Rectal smooth muscle tissue (tissue), 1 donor: ENCODE results near the gene C14orf132.
A peak's percentile ranks its signal among the peaks of the same experiment; 100 is the strongest.

Source experiments
- H3K27ac ChIP-seq: one replicate; pipeline ENCODE4 v1.7.0; 2013; ENCODE audit warnings: low read depth, low read length, inconsistent platforms
- H3K27me3 ChIP-seq: one replicate; pipeline ENCODE4 v1.7.0; 2013; ENCODE audit warnings: low read length; ENCODE audit not compliant: control insufficient read depth, insufficient read depth
- H3K36me3 ChIP-seq: one replicate; pipeline ENCODE4 v1.7.0; 2013; ENCODE audit warnings: low read length; ENCODE audit not compliant: control insufficient read depth, insufficient read depth
- H3K4me1 ChIP-seq: one replicate; pipeline ENCODE4 v1.7.0; 2013; ENCODE audit warnings: low read length; ENCODE audit not compliant: control insufficient read depth, insufficient read depth
- H3K4me3 ChIP-seq: one replicate; pipeline ENCODE4 v1.7.0; 2013; ENCODE audit warnings: low read length
- H3K9ac ChIP-seq: one replicate; pipeline ENCODE4 v1.7.0; 2013; ENCODE audit warnings: low read length

Gene C14orf132

DNA sequence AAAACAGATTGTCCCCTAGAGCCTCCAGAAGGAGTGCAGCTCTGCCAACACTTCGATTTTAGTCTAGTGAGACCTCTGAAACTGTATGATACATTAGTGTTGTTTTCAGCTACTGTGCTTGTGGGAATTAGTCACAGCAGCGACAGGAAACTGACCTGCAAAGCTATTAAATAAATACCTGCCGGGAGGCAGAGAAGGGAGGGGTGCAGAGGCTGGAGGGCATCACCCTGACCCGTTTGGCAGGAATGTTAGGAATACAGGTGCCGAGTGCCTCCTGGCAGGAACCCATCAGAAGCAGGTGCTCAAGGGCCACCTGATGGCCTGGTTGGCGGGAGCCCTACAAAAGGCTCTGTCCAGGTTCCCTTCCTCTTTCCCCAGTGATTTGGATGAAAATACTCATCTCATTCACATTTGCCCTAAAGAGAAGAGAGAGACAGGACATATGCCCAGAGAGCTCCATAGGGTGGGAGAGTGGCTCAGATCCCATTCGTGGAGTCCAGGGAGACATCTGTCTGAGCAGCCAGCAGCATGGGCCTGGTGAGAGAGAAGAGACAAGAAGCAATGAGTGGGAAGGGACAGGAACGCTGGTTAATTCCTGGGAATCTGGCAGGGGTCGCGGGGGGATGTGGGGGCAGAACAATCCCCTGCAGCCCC is 44.6 kb downstream of the C14orf132 start:
- no peaks in the 10 kb centered on the region for H3K4me1 ChIP-seq
- no peak overlapping the region for H3K27ac ChIP-seq
- H3K4me3 ChIP-seq: no peak overlapping the region
- no peaks in the 10 kb centered on the region for H3K36me3 ChIP-seq
- H3K9ac ChIP-seq: no peak overlapping the region
- H3K27me3 ChIP-seq: no peaks in the 10 kb centered on the region

DNA sequence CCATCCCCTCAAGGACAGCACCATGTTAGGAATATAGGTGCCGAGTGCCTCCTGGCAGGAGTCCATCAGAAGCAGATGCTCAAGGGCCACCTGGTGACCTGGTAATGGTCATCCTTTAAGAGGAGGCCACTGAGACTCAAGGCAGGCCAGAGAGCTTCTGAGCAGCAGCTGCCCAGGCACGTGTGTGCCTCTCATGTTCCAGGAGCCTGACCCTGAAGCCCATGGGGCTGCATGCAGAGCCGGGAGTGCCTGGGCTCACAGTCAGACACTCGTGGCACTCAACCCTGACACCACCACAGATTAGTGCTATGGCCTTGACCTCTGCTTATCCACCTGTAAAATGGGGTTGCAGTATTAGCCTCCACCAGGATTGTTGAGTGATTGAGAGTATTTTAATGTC is 45.6 kb downstream of the C14orf132 start:
- Histone ChIP-seq H3K9ac (no peak overlapping the region), H3K4me1 (peaks cover under 1% of the 10 kb centered on the region), H3K27ac (no peak overlapping the region), H3K36me3 (no peaks in the 10 kb centered on the region), H3K4me3 (no peak overlapping the region), H3K27me3 (no peaks in the 10 kb centered on the region)

DNA sequence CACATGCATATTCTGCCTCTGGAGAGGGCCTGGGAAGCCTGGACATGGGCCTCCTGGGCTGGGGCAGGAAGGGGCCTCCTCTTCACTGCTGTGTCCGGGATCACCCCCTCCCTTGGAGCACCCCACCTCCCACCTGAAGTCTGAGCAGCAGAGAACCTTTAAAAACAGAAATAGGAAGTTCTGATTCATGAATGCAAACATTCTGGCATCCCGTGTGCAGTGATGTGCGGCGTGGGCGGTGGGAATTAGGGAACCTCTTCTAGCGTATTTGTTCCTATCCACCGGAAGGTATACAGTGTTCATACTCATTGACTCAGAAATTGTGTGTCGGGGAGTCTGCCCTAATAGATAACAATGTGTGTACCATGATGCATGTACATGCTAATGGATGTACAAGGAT is 46.2 kb downstream of the C14orf132 start:
- Histone ChIP-seq H3K9ac (no peak overlapping the region), H3K36me3 (no peaks in the 10 kb centered on the region), H3K4me3 (no peak overlapping the region), H3K27me3 (no peaks in the 10 kb centered on the region), H3K27ac (no peak overlapping the region), H3K4me1 (peaks cover 3% of the 10 kb centered on the region)

DNA sequence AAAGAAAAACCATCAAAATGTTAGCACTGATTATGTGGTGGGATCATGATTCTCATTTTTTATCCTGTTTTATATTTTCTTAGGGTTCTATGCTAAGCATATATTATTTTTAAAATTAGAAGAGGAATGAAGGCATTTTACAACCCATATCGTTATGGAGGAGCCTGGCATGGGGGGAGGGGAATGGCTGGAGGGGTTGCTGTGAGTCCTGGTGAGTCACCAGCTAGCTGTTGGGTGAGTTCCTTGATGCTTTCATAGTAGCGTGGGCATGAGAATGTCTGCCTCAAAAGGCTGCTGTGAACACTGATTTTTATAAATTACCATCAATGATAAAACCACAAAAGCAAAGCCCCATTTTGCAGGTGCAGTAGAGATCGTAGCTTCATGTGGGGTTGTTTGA is 46.9 kb downstream of the C14orf132 start:
- Histone ChIP-seq H3K36me3 (no peaks in the 10 kb centered on the region), H3K4me3 (no peak overlapping the region), H3K9ac (no peak overlapping the region), H3K27me3 (no peaks in the 10 kb centered on the region), H3K27ac (no peak overlapping the region), H3K4me1 (peaks cover 10% of the 10 kb centered on the region)

DNA sequence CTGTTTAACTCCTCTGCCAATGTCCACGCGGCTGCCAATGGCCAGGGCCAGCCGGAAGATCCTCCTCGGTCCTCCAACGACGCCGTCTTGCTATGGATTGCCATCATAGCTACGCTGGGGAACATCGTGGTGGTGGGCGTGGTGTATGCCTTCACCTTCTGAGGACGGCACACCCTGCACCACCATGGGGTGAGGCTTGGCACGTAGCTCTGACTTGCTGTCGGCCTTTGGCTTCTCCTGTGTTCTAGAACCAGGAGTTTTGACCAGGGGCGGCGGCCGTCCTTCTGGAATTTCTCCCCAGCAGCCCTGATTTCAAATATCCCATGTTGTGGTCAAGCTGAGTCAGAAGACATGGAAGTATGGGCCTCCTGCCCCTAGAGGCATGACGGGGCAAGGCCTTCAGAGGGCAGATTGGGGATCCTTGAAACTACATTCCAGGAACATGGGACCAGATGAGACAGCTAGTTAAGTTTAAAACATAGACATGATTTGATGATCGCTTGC is 47.5 kb downstream of the C14orf132 start:
- H3K9ac ChIP-seq: no peak overlapping the region
- no peak overlapping the region for H3K27ac ChIP-seq
- no peaks in the 10 kb centered on the region for H3K27me3 ChIP-seq
- H3K36me3 ChIP-seq: no peaks in the 10 kb centered on the region
- peaks cover 12% of the 10 kb centered on the region for H3K4me1 ChIP-seq
- H3K4me3 ChIP-seq: no peak overlapping the region

DNA sequence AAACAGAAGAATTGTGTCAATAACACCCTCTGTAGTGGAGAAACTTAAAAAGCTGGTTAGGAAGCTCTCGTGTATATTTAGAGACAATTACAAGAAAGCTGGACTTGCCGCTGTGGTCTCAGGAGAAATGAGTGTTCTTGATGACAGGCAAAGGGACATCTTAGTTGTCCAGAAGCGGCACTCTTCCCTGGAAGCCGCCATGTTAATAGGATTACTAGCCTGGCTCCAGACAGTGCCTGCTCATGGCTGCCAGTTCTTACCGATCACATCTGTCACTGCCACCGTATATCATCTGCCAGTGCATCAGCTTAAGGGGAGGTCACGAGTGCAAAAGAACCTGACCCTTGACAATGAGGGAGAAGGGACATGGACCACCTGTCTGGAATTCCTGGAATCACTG is 48.9 kb downstream of the C14orf132 start:
- H3K27ac ChIP-seq: no peak overlapping the region
- peaks cover 2% of the 10 kb centered on the region for H3K27me3 ChIP-seq
- H3K36me3 ChIP-seq: no peaks in the 10 kb centered on the region
- H3K4me1 ChIP-seq: peaks cover 14% of the 10 kb centered on the region
- no peak overlapping the region for H3K4me3 ChIP-seq
- H3K9ac ChIP-seq: no peak overlapping the region

DNA sequence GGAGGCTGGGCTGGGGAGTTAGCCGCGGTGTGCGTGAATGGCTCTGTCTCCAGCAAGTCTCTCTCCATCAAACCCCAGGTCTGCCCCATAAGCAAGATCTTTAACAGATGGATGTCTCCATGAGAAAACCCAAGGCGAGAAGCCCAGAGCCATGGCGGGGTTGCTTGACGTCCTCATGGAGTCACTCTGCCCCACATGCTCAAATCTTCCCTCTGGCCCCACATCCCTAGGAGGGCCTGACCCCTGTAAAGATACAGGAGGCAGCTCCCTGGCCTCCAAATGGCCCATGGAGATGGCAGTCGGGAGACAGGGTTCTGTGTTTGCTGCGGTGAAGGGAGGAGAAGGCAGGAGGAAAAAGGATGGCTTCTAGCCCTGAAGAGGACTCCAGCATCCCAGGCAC is 49.3 kb downstream of the C14orf132 start:
- H3K36me3 ChIP-seq: no peaks in the 10 kb centered on the region
- no peak overlapping the region for H3K27ac ChIP-seq
- H3K27me3 ChIP-seq: peaks cover 2% of the 10 kb centered on the region
- peaks cover 16% of the 10 kb centered on the region for H3K4me1 ChIP-seq
- H3K4me3 ChIP-seq: no peak overlapping the region
- no peak overlapping the region for H3K9ac ChIP-seq

DNA sequence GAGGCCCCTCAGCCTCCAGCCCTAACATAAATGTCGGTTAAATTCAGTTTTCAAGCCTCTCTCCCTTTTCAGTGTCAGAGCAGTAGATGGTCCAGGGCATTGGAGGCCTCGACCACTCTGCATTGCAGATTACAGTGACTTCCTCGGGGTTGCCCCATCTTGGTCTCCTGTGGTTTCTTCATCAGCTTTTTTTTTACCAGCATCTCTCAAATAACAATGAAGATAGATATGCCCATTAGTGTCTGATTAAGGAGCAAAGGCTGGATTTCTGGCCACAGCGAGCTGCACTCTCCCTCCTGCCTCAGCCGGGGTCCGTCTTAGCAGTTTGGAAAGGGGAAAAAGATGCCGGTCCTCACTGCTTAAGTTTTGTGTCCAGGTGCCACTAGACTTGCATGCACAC is 49.7 kb downstream of the C14orf132 start:
- H3K36me3 ChIP-seq: no peaks in the 10 kb centered on the region
- no peak overlapping the region for H3K4me3 ChIP-seq
- peaks cover 16% of the 10 kb centered on the region for H3K4me1 ChIP-seq
- H3K27me3 ChIP-seq: peaks cover 2% of the 10 kb centered on the region
- H3K27ac ChIP-seq: no peak overlapping the region
- H3K9ac ChIP-seq: no peak overlapping the region

DNA sequence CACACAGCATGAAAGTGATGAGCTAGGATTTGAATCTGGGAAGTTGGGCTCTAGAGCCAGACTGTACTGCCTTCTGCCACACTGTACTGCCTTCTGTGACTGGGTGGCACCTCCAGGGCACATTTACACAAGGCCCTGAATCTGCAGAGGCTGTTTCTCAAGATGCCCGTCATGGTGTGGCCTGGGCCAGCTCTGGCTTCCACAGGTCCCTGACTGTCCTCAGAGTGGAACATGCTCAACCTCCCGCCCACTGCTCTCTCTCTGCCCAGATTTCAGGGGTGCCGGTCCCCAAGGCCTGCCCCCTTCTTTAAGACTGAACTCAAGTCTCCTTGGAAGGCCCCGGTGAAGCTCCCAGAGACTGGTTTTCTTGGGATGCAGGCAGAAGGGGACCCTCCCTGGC is 50.2 kb downstream of the C14orf132 start:
- H3K4me1 ChIP-seq: peaks cover 16% of the 10 kb centered on the region
- H3K27me3 ChIP-seq: peaks cover 2% of the 10 kb centered on the region
- no peaks in the 10 kb centered on the region for H3K36me3 ChIP-seq
- no peak overlapping the region for H3K27ac ChIP-seq
- H3K4me3 ChIP-seq: no peak overlapping the region
- no peak overlapping the region for H3K9ac ChIP-seq

DNA sequence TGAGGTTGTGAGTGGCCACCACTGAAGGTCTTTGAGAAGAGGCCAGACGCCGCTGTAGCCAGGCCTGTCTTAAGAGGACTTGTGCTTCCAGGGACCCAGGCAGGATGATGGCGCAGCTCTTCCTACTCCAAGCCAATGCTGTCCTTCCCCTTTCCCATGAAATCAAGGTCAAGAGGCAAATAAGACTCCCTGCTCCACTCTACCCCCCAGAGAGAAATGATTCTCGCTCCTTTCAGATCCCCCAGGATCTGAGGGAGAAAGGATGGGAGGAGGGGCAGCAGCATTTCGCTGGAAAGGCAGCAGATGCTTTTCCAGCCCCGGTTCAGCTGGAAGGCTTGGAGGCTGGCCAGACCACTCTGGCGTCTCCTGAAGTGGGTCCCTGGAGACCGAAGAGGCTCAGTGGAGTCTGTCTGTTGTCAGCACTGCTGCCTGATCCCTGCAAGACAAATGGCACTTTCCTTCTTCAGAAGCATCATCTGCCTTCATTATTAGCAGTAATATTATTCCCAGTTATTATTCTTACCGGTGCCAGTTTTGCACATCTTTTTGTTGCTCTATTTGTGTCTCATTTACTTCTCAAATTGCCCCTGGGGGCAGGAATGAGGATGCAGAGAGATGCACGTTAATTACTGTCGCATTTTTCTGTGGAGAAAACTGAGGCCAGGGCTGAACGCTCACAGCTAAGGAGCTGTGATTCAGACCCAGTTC is 51.4 kb downstream of the C14orf132 start:
- H3K4me3 ChIP-seq: no peak overlapping the region
- H3K27me3 ChIP-seq: peaks cover 2% of the 10 kb centered on the region
- peaks cover 18% of the 10 kb centered on the region for H3K4me1 ChIP-seq
- H3K9ac ChIP-seq: no peak overlapping the region
- peak overlapping the region; percentile 14 for H3K27ac ChIP-seq
- no peaks in the 10 kb centered on the region for H3K36me3 ChIP-seq

DNA sequence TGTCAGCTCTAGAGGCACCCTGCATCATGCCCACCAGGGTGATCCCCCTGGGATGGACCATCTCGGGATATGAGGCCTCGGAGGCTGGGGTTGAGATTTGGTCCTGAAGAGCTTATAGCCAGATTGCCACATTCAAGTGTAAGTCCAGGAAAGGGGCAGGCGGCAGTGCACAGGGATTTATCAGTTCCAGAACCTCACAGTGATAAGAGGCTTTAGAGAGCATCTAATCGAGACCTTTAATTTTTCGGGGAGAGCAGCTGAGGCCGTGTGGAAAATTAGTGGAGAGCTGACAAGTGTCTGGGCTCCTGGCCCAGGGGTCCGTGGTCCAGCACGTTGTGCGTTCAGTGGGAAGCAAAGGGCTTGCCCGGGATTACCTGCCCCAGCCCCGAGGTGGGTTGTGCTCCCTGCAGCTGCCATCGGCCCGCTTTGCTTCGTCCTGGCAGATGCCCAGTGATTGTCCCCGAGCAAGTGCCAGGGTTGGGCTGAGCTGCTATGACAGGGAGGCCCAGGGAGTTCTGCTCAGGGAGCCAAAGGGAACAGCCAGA is 52.1 kb downstream of the C14orf132 start:
- Histone ChIP-seq H3K4me1 (peaks cover 19% of the 10 kb centered on the region), H3K36me3 (no peaks in the 10 kb centered on the region), H3K27me3 (peaks cover 2% of the 10 kb centered on the region), H3K9ac (no peak overlapping the region), H3K4me3 (no peak overlapping the region), H3K27ac (peak overlapping the region; percentile 32)

DNA sequence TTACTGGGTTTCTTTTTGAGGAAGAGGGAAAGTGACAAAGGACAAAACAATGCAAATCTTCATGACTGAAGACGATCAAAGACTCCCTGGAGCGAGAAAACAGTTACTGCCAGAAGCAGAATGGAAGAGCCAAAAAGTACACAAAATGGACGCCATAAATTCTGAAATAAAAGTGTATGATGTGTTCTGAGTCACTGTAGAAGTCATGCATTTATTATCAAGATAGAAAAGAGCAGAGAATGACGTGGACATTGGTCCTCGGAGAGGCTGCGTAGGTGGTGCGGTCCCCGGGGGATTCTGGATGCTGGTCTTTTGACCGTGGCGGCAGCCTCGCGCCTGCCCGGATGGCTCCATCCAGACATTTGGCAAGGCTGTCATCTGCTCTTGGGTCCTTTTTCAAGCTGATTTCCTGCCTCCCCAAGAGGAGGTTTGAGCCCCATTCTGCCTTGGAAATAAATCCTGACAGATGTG is 52.8 kb downstream of the C14orf132 start:
- Histone ChIP-seq H3K27me3 (peaks cover 2% of the 10 kb centered on the region), H3K4me1 (peaks cover 22% of the 10 kb centered on the region), H3K4me3 (no peak overlapping the region), H3K9ac (no peak overlapping the region), H3K36me3 (no peaks in the 10 kb centered on the region), H3K27ac (peak overlapping the region; percentile 4)
